ENCODE results near the gene GRIN2A.

DNA sequence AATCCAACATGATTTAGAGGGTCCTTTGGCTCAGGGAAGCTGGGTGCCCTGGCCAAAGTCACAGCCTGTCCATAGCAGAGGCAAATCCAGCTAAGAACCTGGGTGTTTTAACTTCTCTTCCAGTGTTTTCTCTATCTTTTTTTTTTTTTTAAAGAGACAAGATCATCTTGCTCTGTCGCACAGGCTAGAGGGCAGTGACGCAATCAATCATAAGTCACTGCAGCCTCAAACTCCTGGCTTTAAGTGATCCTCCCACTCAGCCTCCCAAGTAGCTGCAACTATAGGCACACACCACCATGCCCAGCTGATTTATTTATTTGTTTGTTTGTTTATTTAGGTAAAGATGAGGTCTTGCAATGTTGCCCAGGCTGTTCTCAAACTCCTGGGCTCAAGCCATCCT, 14.8 kb upstream of the GRIN2A start:
- TF ChIP-seq, protein P1, sequence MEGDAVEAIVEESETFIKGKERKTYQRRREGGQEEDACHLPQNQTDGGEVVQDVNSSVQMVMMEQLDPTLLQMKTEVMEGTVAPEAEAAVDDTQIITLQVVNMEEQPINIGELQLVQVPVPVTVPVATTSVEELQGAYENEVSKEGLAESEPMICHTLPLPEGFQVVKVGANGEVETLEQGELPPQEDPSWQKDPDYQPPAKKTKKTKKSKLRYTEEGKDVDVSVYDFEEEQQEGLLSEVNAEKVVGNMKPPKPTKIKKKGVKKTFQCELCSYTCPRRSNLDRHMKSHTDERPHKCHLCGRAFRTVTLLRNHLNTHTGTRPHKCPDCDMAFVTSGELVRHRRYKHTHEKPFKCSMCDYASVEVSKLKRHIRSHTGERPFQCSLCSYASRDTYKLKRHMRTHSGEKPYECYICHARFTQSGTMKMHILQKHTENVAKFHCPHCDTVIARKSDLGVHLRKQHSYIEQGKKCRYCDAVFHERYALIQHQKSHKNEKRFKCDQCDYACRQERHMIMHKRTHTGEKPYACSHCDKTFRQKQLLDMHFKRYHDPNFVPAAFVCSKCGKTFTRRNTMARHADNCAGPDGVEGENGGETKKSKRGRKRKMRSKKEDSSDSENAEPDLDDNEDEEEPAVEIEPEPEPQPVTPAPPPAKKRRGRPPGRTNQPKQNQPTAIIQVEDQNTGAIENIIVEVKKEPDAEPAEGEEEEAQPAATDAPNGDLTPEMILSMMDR (IDR thresholded peaks at IDR 0.05): no peak
- no peak for TF ChIP-seq POLR2AphosphoS5 (IDR thresholded peaks at IDR 0.05)
- TF ChIP-seq POLR2A (IDR thresholded peaks at IDR 0.05): no peak
